ENCODE data around the gene ASCL1. TPM values are rescaled to one million over a fixed set of nuclear protein-coding genes. Genes with fewer than 3 reads are reported as not detected.
A peak's percentile ranks its signal among the peaks of the same experiment; 100 is the strongest.

ASCL1 gene
- total RNA-seq, 5 donors from 2014 or later (not counting 1 experiment from before 2014, with no cell fraction given), result not detected

GRCh38 chr12:102913453-102914226, 43.8 kb upstream of the ASCL1 start:
- no peak for DNase-seq
- H3K4me3 Mint-ChIP-seq, result no peak overlapping the region
- H3K27ac Mint-ChIP-seq, result no peak overlapping the region
- Histone ChIP-seq H3K4me3 (ENCODE audit: control insufficient read depth in 1 of 2, extremely low read depth in 1 of 2, low read length in 1 of 2) (no peak overlapping the region), H3K27me3 (replicated peaks in 1 of 2; ENCODE audit: control insufficient read depth in 2 of 2, extremely low read depth in 1 of 2, insufficient read depth in 2 of 2, low read length in 1 of 2) (peaks cover 2 to 13% of the 10 kb centered on the region in 2 experiments), H3K36me3 (ENCODE audit: control insufficient read depth in 2 of 2, extremely low read depth in 1 of 2, insufficient read depth in 1 of 2, low read length in 1 of 2) (no peaks in the 10 kb centered on the region), H3K4me1 (ENCODE audit: control insufficient read depth in 1 of 2, extremely low read depth in 1 of 2, insufficient read depth in 2 of 2, low read length in 2 of 2) (peaks cover 0 to 5% of the 10 kb centered on the region in 2 experiments), H3K9me3 (no peaks in the 10 kb centered on the region), H3K27ac (ENCODE audit: low read length) (no peak overlapping the region)
- H3K27me3 Mint-ChIP-seq, result peaks cover 11 to 15% of the 10 kb centered on the region in 2 donors
- ChIA-PET CTCF (no interaction called here), POLR2A (no interaction called here)
- H3K36me3 Mint-ChIP-seq, result no peaks in the 10 kb centered on the region
- no CpG with 5 or more reads among the region's 2 CpGs for WGBS (ENCODE audit: insufficient coverage)
- peaks cover 5 to 10% (median 6%) of the 10 kb centered on the region in 3 donors for H3K4me1 Mint-ChIP-seq
- H3K9me3 Mint-ChIP-seq, result no peaks in the 10 kb centered on the region
- ATAC-seq (replicated peaks in 1 of 4), result no peak

- POLR2A ChIA-PET, result no interaction called here
- peak overlapping the region; percentile 68 to 74 (median 71) for H3K4me3 Mint-ChIP-seq
Observed at GRCh38 chr12:102916252-102917025, 41.0 kb upstream of the ASCL1 start.

GRCh38 chr12:102917026-102917787, 40.3 kb upstream of the ASCL1 start, which contains the start of gene PAH:
Gene PAH, minus strand, starts transcription at chr12:102917244. Its CDS starts 114 bp downstream, at chr12:102917130.
- Histone ChIP-seq H3K27ac (ENCODE audit: low read length) (no peak within 1 kb of the TSS), H3K27me3 (replicated peaks in 1 of 2; ENCODE audit: control insufficient read depth in 2 of 2, extremely low read depth in 1 of 2, insufficient read depth in 2 of 2, low read length in 1 of 2) (peaks cover 2 to 8% of the 10 kb centered on the region in 2 experiments), H3K9me3 (no peaks in the 10 kb centered on the region), H3K4me1 (ENCODE audit: control insufficient read depth in 1 of 2, extremely low read depth in 1 of 2, insufficient read depth in 2 of 2, low read length in 2 of 2) (peaks cover 0 to 5% of the 10 kb centered on the region in 2 experiments), H3K4me3 (ENCODE audit: control insufficient read depth in 1 of 2, extremely low read depth in 1 of 2, low read length in 1 of 2) (peak within 1 kb of the TSS; percentile 42 to 44), H3K36me3 (ENCODE audit: control insufficient read depth in 2 of 2, extremely low read depth in 1 of 2, insufficient read depth in 1 of 2, low read length in 1 of 2) (no peaks in the 10 kb centered on the region)
- ATAC-seq (replicated peaks in 1 of 4), result peak; percentile 48 to 67 (median 64)
- no peaks in the 10 kb centered on the region for H3K36me3 Mint-ChIP-seq
- CTCF ChIA-PET, result interaction anchor here in 1 of 2 donors (0.6 kb wide), 1 partner anchor 10 kb away, joined by 6 read pairs; no protein-coding TSS in a partner anchor
- peak in 14 of 35 experiments; percentile 0 to 26 (median 3) for DNase-seq
- WGBS (ENCODE audit: insufficient coverage), result 12% methylated on average over 23 of the region's 30 CpGs
- H3K4me3 Mint-ChIP-seq, result peak within 1 kb of the TSS; percentile 68 to 74 (median 71)
- H3K27ac Mint-ChIP-seq, result no peak within 1 kb of the TSS
- H3K27me3 Mint-ChIP-seq, result peaks cover 5 to 30% of the 10 kb centered on the region in 2 donors
- no peaks in the 10 kb centered on the region for H3K9me3 Mint-ChIP-seq
- POLR2A ChIA-PET, result no interaction called here
- H3K4me1 Mint-ChIP-seq, result peaks cover 5 to 10% (median 6%) of the 10 kb centered on the region in 3 donors

More at GRCh38 chr12:102916252-102917025, 41.0 kb upstream of the ASCL1 start:
- no peak overlapping the region for H3K27ac ChIP-seq (ENCODE audit: low read length)
- Mint-ChIP-seq H3K27ac (no peak overlapping the region), H3K36me3 (no peaks in the 10 kb centered on the region), H3K27me3 (peaks cover 9 to 28% of the 10 kb centered on the region in 2 donors), H3K9me3 (no peaks in the 10 kb centered on the region), H3K4me1 (peaks cover 5 to 10% (median 6%) of the 10 kb centered on the region in 3 donors)
- H3K4me3 ChIP-seq (ENCODE audit: control insufficient read depth in 1 of 2, extremely low read depth in 1 of 2, low read length in 1 of 2), result no peak overlapping the region
- H3K9me3 ChIP-seq, result no peaks in the 10 kb centered on the region
- H3K36me3 ChIP-seq (ENCODE audit: control insufficient read depth in 2 of 2, extremely low read depth in 1 of 2, insufficient read depth in 1 of 2, low read length in 1 of 2), result no peaks in the 10 kb centered on the region
- CTCF ChIA-PET, result no interaction called here
- peaks cover 0 to 5% of the 10 kb centered on the region in 2 experiments for H3K4me1 ChIP-seq (ENCODE audit: control insufficient read depth in 1 of 2, extremely low read depth in 1 of 2, insufficient read depth in 2 of 2, low read length in 2 of 2)
- no peak for DNase-seq
- 67% methylated on average over 4 of the region's 5 CpGs for WGBS (ENCODE audit: insufficient coverage)
- no peak for ATAC-seq (replicated peaks in 1 of 4)
- peaks cover 2 to 8% of the 10 kb centered on the region in 2 experiments for H3K27me3 ChIP-seq (replicated peaks in 1 of 2; ENCODE audit: control insufficient read depth in 2 of 2, extremely low read depth in 1 of 2, insufficient read depth in 2 of 2, low read length in 1 of 2)

GRCh38 chr12:102918840-102919239, 38.6 kb upstream of the ASCL1 start:
- peaks cover 5 to 10% (median 6%) of the 10 kb centered on the region in 3 donors for H3K4me1 Mint-ChIP-seq
- POLR2A ChIA-PET, result no interaction called here
- H3K4me3 Mint-ChIP-seq, result no peak overlapping the region
- H3K27me3 ChIP-seq (replicated peaks in 1 of 2; ENCODE audit: control insufficient read depth in 2 of 2, extremely low read depth in 1 of 2, insufficient read depth in 2 of 2, low read length in 1 of 2), result peaks cover 2 to 8% of the 10 kb centered on the region in 2 experiments
- no peaks in the 10 kb centered on the region for H3K9me3 Mint-ChIP-seq
- CTCF ChIA-PET, result interaction anchor here (0.7 to 1.0 kb wide), 2 partner anchors 36 to 494 kb away, joined by 3 to 5 read pairs; no protein-coding TSS in a partner anchor
- H3K36me3 ChIP-seq (ENCODE audit: control insufficient read depth in 2 of 2, extremely low read depth in 1 of 2, insufficient read depth in 1 of 2, low read length in 1 of 2), result no peaks in the 10 kb centered on the region
- 69% methylated on average over 2 of the region's 2 CpGs for WGBS (ENCODE audit: insufficient coverage)
- H3K9me3 ChIP-seq, result no peaks in the 10 kb centered on the region
- ATAC-seq (replicated peaks in 1 of 4), result no peak
- no peak overlapping the region for H3K27ac Mint-ChIP-seq
- H3K36me3 Mint-ChIP-seq, result no peaks in the 10 kb centered on the region
- no peak overlapping the region for H3K4me3 ChIP-seq (ENCODE audit: control insufficient read depth in 1 of 2, extremely low read depth in 1 of 2, low read length in 1 of 2)
- no peak for DNase-seq
- no peak overlapping the region for H3K27ac ChIP-seq (ENCODE audit: low read length)
- H3K27me3 Mint-ChIP-seq, result peaks cover 8 to 37% of the 10 kb centered on the region in 2 donors
- peaks cover 0 to 5% of the 10 kb centered on the region in 2 experiments for H3K4me1 ChIP-seq (ENCODE audit: control insufficient read depth in 1 of 2, extremely low read depth in 1 of 2, insufficient read depth in 2 of 2, low read length in 2 of 2)

GRCh38 chr12:102920271-102920670, 37.2 kb upstream of the ASCL1 start:
- no peak overlapping the region for H3K4me3 Mint-ChIP-seq
- ChIA-PET CTCF (no interaction called here), POLR2A (no interaction called here)
- DNase-seq (no peak), ATAC-seq (replicated peaks in 1 of 4) (no peak)
- Histone ChIP-seq H3K36me3 (ENCODE audit: control insufficient read depth in 2 of 2, extremely low read depth in 1 of 2, insufficient read depth in 1 of 2, low read length in 1 of 2) (no peaks in the 10 kb centered on the region), H3K27me3 (replicated peaks in 1 of 2; ENCODE audit: control insufficient read depth in 2 of 2, extremely low read depth in 1 of 2, insufficient read depth in 2 of 2, low read length in 1 of 2) (peaks cover 0 to 8% of the 10 kb centered on the region in 2 experiments), H3K9me3 (no peaks in the 10 kb centered on the region), H3K4me1 (ENCODE audit: control insufficient read depth in 1 of 2, extremely low read depth in 1 of 2, insufficient read depth in 2 of 2, low read length in 2 of 2) (peaks cover 0 to 5% of the 10 kb centered on the region in 2 experiments), H3K27ac (ENCODE audit: low read length) (no peak overlapping the region), H3K4me3 (ENCODE audit: control insufficient read depth in 1 of 2, extremely low read depth in 1 of 2, low read length in 1 of 2) (no peak overlapping the region)
- no peaks in the 10 kb centered on the region for H3K36me3 Mint-ChIP-seq
- no peak overlapping the region for H3K27ac Mint-ChIP-seq
- H3K9me3 Mint-ChIP-seq, result no peaks in the 10 kb centered on the region
- H3K27me3 Mint-ChIP-seq, result peaks cover 8 to 49% of the 10 kb centered on the region in 2 donors
- H3K4me1 Mint-ChIP-seq, result peaks cover 5 to 10% (median 6%) of the 10 kb centered on the region in 3 donors

- peaks cover 0 to 5% of the 10 kb centered on the region in 2 experiments for H3K4me1 ChIP-seq (ENCODE audit: control insufficient read depth in 1 of 2, extremely low read depth in 1 of 2, insufficient read depth in 2 of 2, low read length in 2 of 2)
- Mint-ChIP-seq H3K9me3 (no peaks in the 10 kb centered on the region), H3K36me3 (no peaks in the 10 kb centered on the region), H3K27me3 (peaks cover 12 to 51% of the 10 kb centered on the region in 2 donors), H3K4me3 (no peak overlapping the region), H3K4me1 (peaks cover 5 to 10% (median 6%) of the 10 kb centered on the region in 3 donors), H3K27ac (no peak overlapping the region)
- no peak overlapping the region for H3K27ac ChIP-seq (ENCODE audit: low read length)
- no peaks in the 10 kb centered on the region for H3K9me3 ChIP-seq
- ChIA-PET CTCF (no interaction called here), POLR2A (no interaction called here)
- DNase-seq, result no peak
- ATAC-seq (replicated peaks in 1 of 4), result no peak
- H3K36me3 ChIP-seq (ENCODE audit: control insufficient read depth in 2 of 2, extremely low read depth in 1 of 2, insufficient read depth in 1 of 2, low read length in 1 of 2), result no peaks in the 10 kb centered on the region
- peaks cover 0 to 8% of the 10 kb centered on the region in 2 experiments for H3K27me3 ChIP-seq (replicated peaks in 1 of 2; ENCODE audit: control insufficient read depth in 2 of 2, extremely low read depth in 1 of 2, insufficient read depth in 2 of 2, low read length in 1 of 2)
- no peak overlapping the region for H3K4me3 ChIP-seq (ENCODE audit: control insufficient read depth in 1 of 2, extremely low read depth in 1 of 2, low read length in 1 of 2)
Observed at GRCh38 chr12:102921240-102921639, 36.2 kb upstream of the ASCL1 start.
